Adipose tissue (tissue), 3 donors: ENCODE measurements around the gene DENND1A. TPM values are rescaled to one million over a fixed set of nuclear protein-coding genes. Genes with fewer than 3 reads are reported as not detected.

Experiments used
- H3K27ac ChIP-seq: one replicate; pipeline ENCODE4 v1.5.1; 2013; ENCODE audit warnings: low read depth, low read length
- WGBS, 3 donors: extraction: QIAGEN DNeasy Blood & Tissue Kit; methylation state at CpG; one replicate each; pipeline ENCODE4 v1.1.7; 2013; 5-methylcytosine and 5-hydroxymethylcytosine counted together
- polyA plus RNA-seq, 3 donors: library from polyadenylated mRNA; stranded (reverse); fragments of 200-250 nt; gene quantifications; one replicate each; pipeline ENCODE4 v1.2.3, GENCODE V29; 2013
- donor health status: healthy with polysubstance abuse.
- donor health status: Bipolar disorder and iron deficiency.
- donor health status: healthy.

Gene DENND1A
- polyA plus RNA-seq, 3 donors = 3.3 to 12.9 (median 9.4) TPM

DNA sequence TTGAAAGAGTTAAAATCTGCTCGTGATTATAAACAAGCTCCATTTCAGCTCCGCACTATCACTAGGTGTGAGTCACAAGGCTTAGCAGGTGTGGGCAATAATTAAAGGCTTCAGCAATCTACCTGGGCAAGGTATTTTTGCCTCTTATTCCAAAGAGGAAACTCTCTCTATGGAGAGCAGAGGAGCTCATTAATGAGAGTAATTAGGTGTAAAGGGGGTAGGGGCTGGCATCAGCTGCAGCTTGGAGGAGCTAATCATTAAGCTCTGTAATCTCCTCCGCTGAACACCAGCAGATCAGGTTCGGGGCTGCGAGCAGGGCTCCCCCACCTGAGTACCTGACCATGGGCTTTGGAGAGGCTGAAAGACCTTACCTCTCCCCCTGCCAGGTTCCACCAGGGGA lies 444.7 kb downstream of the DENND1A start:
- H3K27ac ChIP-seq = no peak overlapping the region
- 74 to 89% (median 83%) methylated on average over 5 of the region's 5 CpGs for WGBS, 3 donors

DNA sequence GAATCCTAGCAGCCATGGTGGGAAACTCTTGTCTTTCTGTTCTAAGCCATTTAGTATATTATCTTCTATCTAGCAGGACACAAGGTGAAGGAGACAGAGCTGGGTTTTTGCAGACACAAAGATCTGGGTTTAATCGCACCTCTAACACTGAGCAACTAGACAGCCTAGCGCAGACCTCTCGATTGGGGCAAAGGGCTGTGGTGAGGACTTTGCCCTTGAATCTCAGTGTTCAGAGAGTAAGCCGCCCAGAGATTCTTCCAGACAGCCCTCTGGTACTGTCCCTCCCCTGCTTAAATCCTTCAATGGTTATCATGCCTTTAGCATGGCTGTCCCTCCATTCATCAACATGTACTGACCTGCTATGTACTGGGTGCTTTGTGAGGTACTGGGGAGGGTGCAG lies 445.8 kb downstream of the DENND1A start:
- 91 to 95% (median 94%) methylated on average over 4 of the region's 4 CpGs for WGBS, 3 donors
- no peak overlapping the region for H3K27ac ChIP-seq

DNA sequence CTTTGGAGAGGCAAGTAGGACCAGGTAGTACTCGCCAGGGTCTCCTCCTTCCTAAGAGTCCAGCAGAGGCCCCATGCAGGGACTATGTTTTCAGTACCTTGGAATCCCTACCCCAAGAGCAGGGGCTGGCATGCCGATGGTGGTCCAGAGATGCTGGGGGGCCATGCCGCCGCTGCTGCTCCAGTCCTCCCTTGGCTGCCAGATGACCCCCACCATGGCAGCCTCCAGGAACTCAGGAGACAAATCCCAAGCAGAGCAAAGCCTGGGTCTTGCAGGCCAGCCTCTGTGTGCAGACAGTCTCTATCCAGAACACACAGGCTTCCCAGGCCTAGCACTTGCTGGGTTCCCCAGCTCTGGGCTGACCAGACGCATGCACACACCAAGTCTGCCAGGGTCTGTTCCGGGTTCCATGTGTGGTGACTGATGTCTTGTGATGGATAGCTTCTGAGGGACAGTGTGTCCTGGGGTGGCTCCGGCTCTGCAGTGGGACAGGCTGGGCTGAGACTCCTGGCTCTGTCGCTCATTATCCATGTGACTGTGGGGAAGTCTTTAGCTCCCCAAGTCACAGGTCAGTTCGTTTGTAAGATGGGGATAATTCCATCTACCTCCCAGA lies 446.6 kb downstream of the DENND1A start:
- WGBS, 3 donors = 95 to 97% (median 96%) methylated on average over 9 of the region's 9 CpGs

DNA sequence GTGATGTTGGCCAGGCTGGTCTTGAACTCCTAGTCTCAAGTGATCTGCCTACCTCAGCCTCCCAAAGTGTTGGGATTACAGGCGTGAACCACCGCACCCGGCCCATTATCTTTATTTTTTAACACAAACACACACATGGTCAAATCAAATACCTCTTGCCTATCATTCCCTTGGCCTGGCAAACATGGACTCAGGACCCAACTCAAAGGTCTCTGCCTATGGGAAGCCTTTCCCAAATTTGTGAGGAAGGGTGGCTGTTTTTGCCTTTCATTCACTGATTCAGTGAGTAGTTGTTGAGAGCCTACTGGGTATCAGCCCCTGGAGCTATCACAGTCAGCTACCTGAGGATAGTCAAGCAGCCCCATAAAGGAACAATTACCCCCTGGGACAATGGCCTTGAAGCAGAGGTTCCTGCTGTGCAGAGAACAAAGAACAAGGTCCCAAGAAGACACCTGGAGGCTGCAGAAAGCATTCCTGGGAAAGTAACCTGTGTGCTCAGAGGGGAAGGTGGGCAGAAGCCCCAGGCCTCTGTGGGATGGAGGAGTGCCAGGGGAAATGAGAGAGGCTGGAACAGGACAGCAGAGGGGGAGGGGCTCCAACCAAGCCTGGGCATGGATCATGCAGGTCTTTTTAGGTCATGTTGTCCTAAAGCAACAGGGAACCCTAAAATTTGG lies 447.5 kb downstream of the DENND1A start:
- H3K27ac ChIP-seq = no peak overlapping the region
- WGBS, 3 donors = 81 to 99% (median 88%) methylated on average over 3 of the region's 3 CpGs

More for the DNA sequence above, 446.6 kb downstream of the DENND1A start:
- no peak overlapping the region for H3K27ac ChIP-seq

DNA sequence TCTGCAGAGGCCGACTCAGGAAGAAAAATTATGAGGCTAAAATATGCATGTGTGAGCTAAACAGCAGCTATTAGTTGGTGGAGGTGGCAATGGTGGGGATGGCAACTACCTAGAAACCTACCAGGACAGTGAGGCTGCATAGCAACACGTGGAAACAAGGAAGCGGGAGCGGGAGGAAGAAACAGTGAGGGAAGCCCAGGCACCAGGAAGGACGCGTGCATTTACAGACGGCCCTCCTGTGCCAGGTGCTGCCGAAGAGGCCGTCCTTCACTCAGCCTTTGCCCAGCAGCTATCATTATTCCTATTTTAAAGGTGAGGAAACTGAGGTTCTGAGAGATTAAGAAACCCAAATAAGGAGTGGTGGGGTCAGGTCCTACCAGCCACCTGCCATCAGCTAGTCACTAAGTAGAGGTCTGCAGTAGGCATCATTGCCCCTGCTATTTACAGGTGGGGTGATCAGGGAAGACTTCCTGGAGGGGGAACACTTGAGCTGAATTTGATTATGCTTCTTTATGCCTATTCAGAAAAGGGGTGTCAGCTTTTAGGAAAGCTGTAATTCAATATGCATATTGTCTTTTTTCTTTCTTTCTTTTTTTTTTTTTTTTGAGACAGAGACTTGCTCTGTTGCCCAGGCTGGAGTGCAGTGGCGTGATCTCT lies 448.6 kb downstream of the DENND1A start:
- H3K27ac ChIP-seq = no peak overlapping the region
- WGBS, 3 donors = 92 to 93% (median 93%) methylated on average over 10 of the region's 10 CpGs

DNA sequence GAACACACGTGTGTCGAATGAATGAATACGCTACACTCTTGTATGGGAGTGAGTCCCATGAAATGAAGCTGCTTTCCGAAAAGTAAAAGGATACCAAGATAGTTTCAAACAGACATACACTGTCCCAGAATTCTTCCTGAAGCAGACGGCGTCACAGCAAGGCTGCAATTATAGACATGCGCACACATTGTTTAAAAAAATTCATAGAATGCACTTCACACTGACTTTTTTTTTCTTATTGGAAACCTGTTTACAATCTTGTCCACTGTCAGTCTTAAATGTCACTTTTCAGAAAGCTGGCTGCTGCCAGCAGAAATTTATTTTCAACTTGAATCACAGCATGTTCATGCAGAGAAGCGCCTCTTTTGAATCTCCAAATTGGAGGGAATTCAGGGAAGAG lies 449.1 kb downstream of the DENND1A start:
- WGBS, 3 donors = 95 to 97% (median 97%) methylated on average over 8 of the region's 8 CpGs
- no peak overlapping the region for H3K27ac ChIP-seq

DNA sequence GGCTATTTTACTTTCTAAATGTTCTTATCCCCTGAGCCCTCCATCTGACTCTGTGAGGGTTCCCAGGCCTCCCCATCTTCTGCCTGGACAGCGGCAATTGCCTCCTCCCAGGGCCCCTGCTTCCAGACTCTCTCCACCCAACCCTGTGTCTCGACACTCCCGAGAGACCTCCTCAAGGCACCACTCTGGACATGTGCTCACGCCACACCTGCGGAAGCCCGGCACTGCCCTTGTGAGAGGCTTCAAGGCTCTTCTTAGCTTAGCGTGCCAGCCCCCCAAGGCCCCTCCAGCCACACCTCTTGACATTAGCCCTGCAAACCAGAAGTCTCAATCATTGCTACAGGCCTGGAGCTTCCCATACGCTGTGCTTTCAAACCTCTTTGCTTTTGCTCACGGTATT lies 449.8 kb downstream of the DENND1A start:
- H3K27ac ChIP-seq = no peak overlapping the region
- WGBS, 3 donors = 92 to 95% (median 93%) methylated on average over 9 of the region's 9 CpGs

DNA sequence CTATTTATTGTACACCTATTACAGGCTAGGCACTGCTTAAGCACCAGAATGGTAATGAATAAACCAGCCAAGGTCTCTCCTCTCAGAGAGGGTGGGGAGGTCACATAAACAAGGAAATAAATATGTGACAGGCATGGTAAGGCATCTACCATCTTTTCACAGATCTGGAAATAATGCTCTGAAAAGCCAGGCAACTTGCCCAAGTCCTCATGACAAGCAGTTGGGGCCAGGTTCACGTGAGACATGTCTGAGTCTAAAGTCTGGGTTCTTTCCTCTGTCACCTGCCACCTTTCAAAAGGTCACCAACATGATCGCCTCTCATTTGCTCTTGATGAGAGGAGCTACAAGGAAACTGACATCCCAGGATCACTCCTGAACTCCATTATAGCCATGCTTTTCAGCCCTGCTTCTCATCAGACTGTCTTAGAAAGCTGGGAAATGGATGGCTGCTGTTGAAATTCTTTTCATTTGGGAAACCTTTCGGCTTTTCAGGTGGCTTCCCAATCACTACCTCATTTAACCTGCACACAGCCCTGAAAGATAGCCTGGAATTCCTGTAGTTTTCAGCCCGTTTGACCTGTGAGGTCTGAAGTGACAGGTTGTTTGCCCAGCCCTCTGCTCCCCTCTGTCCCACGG lies 450.8 kb downstream of the DENND1A start:
- WGBS, 3 donors = 66 to 87% (median 85%) methylated on average over 5 of the region's 5 CpGs
- no peak overlapping the region for H3K27ac ChIP-seq

DNA sequence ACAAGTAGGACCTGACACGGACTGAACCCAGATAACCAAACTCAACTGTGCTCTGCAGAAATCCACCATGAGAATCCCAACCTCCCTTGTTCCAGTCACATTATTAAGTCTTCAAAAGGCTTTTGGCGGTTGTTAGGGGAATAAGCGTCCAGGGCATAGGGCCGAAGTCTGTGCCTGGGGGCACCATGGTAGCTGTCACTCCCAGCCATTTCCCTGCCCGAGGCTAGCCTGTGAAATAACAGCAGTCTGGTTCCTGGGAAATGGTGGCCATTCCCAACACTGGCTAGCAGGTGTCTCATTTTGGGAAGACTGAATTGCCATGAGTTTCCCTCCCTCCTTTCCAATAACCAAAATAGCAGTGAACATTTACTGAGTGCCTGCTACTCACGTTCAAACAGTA lies 451.8 kb downstream of the DENND1A start:
- 92 to 97% (median 95%) methylated on average over 6 of the region's 6 CpGs for WGBS, 3 donors
- H3K27ac ChIP-seq = no peak overlapping the region

DNA sequence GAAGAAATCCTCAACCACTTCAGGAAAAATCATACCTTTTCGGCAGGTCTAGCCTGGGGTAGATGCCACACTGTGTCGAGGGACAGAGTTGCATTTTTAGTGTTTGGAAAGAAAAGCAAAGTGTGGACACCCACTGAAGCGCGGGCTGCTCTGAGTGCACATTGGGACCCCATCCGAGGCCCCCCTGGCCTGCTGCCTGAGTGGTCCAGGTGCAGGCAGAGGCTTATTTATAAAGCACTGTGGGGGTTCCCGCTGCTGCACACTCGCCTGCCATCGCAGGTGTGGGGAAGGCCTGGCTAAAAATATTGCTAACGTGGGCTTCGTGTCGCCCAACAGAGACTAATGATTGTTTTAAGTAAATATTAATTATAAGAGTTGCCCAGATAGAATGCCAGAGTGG lies 454.5 kb downstream of the DENND1A start:
- H3K27ac ChIP-seq = no peak overlapping the region

DNA sequence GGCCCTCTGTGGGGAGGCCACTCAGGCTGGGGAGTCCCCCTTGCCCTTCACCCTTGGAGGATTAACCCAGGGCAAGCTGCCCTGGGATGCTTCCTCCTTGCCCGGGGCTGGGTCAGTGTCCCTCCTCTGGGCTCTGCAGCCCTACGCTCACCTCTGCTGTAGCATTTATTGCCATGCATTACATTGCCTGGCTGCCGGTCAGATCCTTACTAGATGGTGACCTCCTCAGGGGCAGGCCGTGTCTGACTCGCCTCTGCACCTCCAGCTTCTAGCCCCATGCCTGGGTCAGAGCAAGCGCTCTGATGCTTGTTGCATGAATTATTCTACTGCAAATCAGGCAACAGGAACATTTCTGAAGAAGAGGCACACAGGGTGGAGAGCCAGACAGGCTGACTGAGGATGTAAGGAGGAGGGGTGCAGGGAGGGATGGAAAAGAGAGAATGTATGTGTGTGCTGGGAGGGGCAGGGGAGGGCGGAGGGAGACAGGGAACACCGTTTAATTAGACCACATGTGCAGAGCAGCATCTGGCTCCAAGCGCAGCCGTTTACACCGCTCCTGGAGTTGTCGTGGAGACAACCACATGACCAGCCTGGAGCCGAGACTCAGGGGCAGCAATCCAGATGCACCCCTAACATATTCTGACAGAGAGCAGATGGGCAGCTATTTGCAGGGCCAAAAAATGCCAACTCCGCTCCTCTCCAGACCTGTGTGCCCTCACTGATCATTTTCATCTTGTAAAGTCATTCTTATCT lies 456.9 kb downstream of the DENND1A start:
- 87 to 91% (median 90%) methylated on average over 13 to 14 of the region's 14 CpGs for WGBS, 3 donors
- no peak overlapping the region for H3K27ac ChIP-seq

More for the DNA sequence above, 454.5 kb downstream of the DENND1A start:
- whole genome bisulfite sequencing, 3 donors = 92 to 96% (median 95%) methylated on average over 11 of the region's 11 CpGs

DNA sequence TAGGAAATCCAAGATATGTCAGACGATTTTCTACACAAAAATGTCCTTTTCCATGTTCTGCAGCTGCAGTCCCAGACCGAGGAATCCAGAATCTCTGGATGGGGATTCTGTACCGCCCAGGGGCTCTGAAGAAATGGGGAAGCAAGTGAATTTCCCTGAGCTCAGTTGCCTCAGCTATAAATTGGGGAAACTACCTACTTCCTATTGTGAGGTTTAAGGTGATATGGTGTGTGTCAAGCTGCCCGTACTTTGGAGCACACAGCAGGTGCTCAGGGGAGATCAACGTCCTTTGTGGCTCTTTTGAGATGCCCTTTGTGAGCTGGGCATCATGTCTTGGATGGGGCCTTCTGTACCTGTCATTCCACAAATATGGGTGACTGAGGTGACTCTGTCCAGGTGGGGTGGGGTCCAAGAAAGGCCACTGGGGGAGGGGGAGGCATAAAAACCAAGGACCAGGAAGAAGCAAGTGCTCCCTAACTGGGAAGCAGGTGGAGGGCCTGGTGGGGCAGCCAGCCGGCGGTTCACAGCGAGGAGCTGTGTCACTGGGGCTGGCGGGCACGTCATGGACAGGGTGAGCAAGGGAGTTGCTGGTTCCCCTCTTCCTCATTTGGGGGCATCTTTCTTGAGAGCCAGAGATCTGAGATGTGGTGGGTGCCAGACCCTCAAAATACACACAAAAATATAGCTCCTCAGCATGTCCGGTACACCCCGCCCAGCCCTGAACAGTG lies 457.9 kb downstream of the DENND1A start:
- H3K27ac ChIP-seq = no peak overlapping the region
- 75 to 94% (median 81%) methylated on average over 12 of the region's 12 CpGs for WGBS, 3 donors

DNA sequence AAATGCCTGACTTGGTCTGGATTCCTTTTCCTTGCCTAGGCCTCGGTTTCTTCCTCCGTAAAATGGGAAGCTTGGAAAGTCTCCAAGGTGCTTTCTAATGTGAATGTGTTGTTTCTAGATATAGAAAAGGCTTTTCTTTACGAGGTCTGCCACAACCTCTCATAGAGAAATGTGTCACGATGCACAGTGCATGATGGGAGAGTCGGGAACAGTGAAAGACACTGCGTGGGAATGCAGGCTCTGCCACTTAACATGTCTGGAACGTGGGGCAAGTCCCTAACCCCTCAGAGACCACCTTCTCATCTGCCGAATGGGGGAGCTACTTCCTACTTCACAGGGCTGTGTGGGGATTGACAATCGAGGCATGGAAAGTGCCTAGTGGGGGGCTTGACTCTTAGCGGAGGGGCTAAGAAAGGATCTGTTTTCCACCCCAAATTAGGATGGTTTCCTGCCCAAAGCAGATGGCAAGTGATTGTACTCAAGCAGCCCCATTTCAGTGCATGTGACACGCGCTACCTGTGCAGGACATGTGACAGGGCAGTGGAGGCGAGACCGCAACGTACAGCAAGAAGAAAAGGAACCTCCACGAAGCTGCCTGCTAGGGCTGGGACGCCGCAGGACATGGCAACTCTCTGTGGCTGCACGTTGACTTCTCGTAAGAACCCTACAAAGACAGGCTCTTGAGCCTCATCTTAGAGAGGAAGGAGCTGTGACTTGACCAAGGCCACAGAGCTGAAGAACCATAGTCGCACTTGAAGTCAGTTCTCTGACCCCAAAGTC lies 458.7 kb downstream of the DENND1A start:
- H3K27ac ChIP-seq = no peak overlapping the region
- 94 to 95% (median 94%) methylated on average over 21 of the region's 21 CpGs for WGBS, 3 donors

DNA sequence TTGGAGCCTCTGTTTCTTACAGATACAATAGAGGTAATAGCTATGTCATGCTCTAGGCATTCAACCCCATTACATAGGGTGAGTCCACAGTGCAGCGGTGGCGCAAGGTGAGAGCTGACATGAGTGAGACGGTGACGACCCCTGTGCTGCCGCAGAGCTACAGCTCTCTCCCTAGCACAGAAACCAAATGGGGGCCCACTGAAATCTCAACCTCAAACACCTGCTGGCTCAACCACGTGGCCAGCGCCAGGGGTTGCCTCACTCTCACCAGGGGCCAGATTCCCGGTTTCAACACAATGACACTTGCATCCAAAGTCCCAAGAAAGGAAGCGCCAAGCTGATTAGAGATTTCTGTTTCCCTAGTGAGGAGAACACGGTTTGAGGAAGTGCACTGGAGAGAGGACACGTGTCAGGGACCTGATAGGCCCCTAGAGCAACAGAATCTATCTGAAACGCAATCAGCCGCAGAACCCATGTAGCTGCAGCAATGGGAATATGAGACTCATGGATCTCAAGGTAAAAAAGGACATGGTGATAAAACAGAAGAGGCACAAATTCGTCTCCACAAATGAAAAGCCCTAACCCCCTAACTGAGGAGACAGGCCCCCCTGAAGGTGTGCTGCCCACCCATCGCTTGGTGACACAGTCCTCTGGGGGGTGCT lies 459.7 kb downstream of the DENND1A start:
- H3K27ac ChIP-seq = no peak overlapping the region
- 60 to 84% (median 64%) methylated on average over 15 of the region's 15 CpGs for WGBS, 3 donors

DNA sequence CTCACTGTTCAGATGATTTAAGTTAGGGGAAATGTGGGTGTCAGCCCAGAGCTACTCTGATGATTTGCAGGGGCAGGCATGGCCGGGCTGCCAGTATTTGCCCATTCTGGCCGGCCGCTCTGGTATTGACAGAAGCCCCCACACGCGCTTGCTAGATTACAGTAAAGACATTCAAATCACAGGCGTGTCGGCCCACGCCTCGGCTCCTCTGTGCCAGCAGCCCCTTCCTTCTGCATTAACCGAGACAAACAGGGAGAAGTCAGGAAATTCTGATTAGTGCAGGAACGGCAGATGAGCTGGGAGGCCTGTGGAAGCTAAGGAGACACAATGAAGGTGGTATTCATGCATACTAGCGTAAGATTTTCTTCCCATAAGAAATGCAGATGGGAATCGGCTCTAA lies 460.6 kb downstream of the DENND1A start:
- WGBS, 3 donors = 88 to 90% (median 90%) methylated on average over 13 of the region's 13 CpGs

DNA sequence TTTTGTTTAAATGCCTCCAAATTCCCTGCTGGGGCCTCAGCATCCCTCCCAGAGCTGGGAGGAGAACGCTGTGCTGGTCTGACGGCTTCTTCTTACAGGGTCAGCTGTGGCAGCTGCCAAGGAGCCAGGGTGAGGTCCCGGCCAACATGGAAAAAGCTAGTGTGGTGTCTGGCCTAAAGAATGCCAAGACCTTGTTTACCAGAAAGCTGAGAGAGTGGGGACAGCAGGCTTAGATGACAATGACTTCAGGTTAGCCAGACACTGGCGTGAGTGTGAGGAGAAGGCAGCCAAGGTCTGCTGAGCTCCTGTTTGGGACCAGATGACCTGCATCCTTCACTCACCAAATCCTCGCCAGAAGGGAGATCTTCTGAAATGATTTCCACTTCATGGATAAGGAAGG lies 461.4 kb downstream of the DENND1A start:
- WGBS, 3 donors = 80 to 92% (median 82%) methylated on average over 5 of the region's 5 CpGs
- no peak overlapping the region for H3K27ac ChIP-seq

More for the DNA sequence above, 460.6 kb downstream of the DENND1A start:
- no peak overlapping the region for H3K27ac ChIP-seq

DNA sequence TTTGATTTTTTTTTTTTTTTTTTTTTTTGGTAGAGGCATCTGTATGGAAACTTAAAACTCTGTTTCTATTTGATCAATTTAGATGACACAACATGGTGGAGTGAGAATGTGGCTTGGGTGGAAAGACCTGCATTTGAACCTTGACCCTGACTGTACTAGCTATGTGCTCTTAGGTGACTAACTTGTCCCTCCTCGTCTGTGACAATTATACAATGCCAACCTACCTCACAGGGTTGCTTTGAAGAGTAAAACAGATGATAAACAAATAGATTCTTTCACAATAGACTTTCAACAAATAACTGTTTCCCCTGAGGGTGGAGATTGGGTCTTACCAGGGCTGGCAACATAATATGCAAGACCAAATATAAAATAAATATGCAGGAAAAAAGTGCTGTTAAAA lies 464.6 kb downstream of the DENND1A start:
- H3K27ac ChIP-seq = no peak overlapping the region
- WGBS, 3 donors = 61 to 91% (median 90%) methylated on average over 1 of the region's 1 CpG
